GM11168 (cell line): ENCODE measurements around the gene IRF4.

Source experiments
- in situ Hi-C: fragments of 300-500 bp; cut with MboI; formaldehyde crosslinking; loops from one replicate; pipeline ENCODE4 v1.12.0; 2022; ENCODE audit warnings: low sequenced_read_pairs; ENCODE audit not compliant: unreplicated experiment

IRF4 gene

DNA sequence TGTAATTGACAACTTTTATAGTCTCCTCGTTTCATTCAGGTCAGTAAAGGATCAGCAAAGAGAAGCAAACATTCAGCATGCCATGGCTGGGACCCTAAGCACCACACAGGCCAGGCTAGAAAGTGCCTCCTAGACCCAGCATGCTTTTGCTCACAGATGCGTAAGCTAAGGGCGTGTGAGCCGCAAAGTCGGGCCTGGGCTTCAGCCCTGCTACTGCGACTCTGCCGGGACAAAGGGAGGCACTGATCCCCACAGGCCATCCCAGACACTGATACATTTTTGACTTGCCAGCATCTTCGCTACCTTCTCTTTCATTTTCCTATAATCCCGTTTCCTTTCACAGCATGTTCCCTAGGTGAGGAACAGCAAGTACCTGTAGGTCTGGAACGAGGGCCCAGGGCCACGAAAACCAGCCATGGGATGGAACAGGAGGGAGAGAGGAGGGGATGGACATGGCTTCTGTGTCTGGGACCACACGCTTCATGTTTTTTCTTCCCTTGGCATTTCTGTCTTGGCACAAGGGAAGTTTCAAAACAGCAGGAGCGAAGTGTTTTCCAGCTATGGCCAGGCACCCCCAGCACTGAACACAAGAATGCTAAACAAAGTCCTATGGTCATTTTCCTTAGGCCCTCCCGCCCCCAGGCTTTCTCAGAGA is 42.6 kb downstream of the IRF4 start:
- in situ Hi-C loops: no loop called here

DNA sequence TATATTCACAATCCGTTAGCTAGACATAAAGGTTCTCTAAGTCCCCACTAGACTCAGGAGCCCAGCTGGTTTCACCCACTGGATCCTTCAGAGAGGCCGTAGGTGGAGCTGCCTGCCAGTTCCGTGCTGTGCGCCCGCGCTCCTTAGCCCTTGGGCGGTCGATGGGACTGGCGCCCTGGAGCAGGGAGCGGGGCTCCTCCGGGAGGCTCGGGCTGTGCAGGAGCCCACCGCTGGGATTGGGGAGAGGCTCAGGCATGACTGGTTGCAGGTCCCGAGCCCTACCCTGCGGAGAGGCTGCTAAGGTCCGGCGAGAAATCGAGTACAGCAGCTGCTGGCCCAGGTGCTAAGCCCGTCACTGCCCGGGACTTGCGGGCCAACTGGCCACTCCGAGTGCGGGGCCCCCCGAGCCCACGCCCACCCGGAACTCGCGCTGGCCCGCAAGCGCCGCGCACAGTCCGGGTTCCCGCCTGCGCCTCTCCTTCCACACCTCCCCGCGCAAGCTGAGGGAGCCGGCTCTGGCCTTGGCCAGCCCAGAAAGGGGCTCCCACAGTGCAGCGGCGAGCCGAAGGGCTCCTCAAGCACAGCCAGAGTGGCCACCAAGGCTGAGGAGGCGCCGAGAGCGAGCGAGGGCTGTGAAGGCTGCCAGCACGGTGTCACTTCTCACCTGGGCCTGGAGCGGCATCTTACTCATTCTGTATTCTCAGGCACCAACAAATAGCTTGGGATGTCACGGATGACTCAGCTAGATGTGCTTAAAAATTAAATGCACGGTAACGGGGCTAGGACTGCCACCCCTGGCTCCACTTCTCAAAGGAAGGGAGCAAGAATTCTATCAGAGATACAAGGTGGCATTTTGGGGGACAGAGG is 44.1 kb downstream of the IRF4 start:
- in situ Hi-C loops: no loop called here

DNA sequence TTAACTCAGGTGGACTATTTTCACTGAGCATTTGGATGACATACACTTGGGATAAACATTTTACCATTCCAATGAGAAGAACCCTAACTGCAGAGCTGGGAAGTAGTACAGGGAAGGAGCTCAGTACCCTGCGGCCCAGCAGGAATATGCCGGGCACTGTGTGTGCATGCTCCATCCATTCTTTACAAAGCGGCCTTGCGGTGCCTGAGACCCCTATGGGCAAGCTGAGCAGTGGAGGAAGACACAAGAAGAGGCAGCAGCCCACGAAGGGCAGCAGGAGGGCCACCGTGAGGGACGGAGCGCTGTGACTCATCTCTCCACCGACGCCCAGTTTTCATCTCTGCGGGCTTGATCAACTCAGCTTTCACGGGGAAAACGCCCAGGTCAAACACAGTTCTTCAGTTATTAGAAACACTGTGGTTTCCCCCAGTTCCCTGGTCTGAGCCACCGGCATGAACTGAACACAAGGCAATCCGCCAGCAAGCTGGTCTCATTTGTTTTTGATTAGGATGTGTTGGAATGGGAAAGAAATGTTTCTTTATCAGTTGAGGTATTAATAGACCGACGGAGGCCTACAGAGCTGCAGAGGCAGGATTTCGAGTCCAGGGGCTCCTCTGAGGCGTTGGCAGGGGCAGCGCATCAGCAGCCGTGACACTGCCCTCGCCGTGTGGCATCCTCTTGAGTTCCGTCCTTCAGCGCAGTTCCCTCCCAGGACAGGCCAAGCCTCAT is 44.9 kb downstream of the IRF4 start:
- in situ Hi-C loops: no loop called here

DNA sequence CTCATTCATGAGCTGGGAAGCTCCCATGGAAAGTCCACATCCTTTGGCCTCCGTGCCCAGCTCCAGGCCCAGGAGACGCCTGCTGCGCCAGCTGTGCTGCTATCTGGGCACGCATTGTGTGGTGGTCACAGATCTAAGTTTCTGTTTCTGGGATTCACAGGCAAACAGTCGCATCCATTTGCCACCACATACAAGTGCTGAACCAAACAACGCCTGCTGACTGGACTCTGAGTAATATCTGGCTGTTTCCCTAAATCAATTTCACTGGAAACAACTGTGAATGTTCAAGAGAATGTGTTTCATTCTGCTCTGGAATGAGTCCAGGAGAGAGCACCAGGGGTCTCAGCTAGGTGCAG is 45.5 kb downstream of the IRF4 start:
- in situ Hi-C loops: no loop called here

DNA sequence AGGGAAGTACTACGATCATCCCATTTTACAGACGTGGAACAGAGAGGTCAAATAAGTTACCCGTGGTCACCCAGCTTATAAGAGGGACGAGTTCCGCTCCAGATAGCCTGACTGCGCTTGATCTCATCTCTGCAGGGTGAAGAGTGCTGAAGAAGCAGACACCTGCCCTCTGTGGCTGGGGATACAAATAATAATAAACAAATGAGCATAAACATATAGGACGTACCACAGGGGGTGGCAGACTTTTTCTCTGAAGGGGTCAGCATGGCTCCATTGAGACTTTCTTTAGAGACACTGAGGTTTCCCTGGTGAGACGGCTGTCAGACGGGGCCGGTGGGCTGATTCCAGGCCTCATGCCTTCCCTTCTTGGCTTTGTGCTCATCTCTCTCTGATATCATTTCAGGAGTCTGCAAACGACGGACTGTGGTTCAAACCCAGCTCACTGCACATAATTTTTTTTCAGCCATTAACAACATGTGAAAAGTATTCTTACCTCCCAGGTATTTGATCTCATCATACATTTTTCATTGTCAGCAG is 47.1 kb downstream of the IRF4 start:
- in situ Hi-C loops: no loop called here

DNA sequence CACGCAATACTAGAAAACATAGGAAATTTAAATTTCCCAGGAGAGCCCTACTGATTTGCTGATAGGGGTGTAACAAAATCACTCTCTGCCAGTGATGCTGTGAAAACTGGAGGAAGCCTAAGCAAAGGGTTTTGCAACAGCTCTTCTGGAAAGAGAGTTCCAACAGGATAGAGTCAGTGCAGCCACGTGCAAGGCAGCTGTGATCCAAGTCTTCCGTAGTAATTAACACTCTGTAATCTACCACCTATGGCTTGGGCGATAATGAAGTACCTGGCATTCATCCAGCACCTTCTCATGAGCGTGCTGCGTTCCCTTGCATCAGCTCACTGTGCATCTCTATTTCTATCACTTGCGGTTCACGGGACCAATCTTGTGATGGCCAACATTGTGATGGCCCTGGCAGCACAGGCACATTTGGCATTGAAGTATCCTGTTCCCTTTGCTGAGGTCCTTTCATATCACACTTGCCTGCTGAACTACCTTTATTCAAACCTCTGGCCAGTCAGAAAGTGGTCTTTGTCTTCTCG is 48.2 kb downstream of the IRF4 start:
- in situ Hi-C loops: no loop called here

DNA sequence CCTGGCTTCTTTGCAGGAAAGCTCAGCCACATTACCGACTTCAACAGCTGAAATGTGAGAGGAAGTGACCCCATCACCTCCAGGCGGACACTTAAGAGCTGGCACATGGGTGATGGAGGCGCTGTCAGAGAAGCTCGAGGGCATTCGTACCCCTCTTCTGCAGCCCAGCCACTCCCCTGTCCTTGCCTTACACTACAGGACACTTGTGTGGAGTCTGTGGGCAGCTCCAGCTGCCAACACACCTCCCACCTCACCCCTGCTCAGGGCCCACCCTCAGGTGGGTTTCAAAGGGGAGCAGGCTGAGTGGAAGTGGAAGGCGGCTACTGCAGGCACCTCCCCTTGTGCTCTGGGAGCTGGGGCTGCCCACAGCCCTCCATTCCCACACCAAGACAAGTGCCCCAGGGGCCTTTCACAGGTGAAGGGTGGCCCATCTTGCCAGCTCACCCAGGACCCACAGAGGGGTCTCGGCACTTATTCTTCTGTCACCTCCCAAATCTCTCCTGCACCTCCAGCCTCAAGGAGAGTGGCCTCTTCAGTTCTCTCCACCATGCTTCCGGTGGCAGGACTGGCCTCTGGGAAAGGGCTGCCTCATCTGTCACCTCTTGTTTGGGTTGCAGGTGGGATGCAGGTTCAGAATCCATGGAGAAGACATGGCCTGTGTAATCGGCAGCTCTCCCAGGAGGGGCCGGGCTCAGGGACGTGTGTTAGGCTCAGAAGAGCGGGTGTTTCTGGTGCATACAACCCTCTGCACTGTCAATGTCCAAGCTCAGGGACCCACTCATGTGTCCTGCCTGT is 49.8 kb downstream of the IRF4 start:
- in situ Hi-C loops: no loop called here

DNA sequence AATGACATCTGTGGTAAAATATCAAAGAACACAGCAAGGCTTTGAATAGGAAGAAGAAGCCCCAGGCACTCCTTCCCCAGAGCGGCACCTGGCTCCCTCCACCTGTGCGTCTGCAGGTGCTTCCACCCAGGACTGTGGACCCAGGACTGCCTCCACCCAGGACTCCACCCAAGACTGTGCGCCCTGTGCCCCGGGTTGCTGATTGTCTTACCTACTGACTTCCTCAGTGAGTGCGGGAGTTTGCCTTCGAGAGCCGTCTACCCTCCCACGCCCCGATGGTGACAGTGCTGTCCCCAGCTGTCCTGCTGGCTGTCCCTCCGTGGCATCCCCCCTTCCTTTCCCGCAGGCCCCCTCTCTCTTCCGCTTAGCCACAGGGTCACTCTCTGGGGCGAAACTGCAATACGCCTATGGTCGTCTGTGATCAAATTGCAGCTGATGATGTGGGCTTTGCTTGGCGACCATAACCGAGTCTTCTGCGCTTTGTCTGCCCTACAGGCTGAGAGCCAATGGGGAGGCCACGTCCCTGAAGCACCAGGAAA is 52.1 kb downstream of the IRF4 start:
- in situ Hi-C loops: no loop called here

DNA sequence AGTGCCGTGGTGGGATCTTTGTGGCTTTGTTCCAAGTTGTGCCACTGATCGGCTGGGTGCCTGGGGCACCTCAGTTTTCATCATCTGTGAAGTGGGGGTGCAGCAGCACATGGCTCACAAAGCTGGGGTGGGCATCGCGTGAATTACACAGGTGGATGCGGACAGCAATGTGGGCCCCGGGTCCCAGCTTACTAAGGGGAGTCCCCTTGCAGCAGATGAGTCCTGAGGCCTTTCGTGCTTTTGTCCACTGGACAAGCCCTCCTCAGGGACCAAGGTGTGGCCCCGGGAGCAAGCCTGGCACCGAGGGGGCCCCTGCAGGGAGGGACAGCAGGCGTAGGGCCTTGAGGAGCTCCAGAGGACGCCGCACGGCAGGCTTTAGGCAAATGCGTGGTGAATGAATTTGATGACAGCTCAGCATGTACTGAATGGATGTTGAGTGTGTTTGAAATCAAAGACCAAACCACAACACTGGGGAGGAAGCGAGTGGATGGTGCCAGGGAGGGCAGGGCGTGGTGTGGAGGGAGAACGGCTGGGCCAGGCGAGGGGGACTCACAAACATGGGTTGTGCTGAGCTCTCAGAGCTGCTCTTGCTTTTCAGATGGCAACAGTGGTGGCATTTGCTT is 53.2 kb downstream of the IRF4 start:
- in situ Hi-C loops: no loop called here

DNA sequence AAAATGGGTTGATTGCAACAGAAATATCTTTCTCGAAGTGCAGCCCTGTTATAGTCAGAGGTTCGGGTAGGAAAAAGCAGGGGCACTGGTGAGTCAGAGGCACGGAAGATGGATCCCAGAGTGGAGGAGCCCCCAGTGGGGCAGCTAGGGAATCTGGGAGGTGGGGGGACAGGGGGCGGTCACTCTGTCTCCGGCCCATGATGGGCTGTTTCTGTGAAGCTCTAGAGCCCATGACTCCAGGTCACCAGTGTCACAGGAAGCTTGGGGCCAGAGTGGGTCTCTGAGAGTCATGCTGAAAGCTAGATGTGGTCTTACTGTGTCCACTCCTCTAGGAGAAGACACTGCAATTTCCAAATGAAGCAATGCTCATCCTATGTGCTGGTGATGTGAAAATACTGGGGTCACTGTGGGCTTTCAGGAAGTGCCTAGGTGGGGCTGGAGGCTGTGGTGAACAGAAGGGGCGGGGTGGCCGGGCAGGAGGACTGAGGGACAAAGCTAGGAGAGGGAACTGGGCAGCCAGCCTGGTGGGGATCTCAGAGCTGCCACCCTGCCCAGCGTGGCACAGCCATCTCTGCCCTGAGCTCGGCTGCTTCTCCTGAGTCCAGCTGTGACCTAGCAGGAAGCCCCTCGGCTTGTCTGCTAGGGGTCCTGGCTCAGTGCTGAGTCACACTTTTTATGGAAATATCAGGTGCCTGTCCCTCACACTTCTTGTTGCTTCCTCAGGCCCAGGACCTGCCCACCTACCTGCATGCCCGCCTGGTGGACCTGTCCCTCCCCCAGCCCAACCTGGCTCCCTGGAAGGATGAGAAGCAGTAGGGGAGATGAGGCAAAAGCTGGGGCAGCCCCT is 54.2 kb downstream of the IRF4 start:
- in situ Hi-C loops: no loop called here

DNA sequence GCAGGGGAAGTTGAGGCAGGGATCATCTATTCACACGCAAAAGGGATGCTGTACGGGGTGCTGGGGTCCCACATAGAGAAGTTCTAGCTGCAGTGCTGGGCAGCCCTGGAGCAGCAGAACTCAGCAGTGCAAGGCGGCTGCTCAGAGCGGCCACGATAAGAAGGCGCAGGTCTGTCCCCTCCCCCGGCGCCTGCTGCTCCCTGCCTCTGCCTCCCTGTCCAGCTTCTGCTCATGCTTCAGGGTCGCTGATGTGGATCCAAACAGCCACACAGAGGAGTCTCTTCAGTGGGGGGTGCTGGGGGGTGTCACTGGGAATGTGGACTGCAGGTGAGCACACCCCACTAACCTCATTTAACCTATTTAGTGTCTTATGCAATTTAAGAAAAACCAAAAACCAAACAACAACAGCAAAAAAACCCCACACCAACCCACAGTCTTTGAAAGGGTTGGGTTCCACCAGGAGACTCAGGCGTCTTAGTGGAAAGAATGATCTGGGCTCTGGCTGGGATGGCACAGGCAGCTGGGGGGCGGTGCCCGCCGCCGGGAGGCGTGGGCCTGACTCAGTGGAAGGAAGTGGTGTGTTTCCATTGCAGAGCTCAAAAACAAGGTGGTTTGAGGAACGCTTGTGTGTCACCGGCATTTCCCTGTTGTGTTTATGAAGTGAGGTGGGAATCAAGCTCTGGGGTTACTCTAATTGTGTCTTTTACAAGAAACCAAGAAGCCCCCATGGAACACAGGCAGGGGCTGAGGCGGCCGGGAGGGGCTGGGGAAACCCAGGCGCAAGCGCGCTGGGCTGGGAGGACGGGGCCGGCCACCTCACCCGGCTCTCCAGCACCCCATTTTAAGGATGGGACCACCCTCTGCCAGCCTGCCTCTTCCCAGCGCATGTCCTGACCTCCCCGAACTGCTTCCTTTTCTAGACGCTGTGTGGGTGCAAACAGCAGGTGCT is 55.1 kb downstream of the IRF4 start:
- in situ Hi-C loops: no loop called here

DNA sequence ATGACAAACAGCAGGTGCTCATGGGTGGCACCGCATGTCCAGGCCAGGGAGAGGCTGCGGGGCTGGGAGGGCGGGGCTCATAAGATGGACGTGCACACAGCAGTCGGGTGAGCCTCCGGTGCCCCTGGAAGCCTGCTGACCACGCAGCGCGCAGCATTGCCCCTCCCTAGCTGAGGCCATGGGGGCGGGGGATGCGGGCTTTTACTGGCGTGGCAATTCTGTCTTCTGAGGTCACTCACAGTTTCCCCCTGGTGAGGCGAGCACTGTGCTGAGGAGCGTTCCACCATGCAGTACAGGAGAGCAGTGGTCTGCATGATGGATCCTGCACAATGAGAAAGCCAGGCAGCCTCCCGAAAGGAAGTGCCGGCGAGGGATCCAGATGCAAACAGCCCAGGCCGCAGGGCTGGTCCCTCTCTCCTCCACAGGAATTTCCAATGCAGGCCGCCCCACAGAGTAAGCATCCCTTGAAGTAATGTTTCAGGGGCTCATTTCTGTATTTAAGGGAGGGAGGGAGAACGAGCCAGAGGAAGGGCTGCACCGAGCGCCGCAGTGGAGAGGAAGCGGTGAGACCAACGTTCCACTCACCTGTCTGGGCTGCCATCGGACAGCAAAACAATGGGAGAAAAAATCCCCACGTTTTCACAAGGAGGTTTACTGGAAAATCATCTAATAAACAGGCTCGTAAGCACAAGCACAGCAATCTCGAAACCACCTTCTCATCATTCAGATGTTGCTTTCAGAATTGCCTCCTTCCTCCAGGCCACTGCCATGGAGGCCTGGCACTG is 56.0 kb downstream of the IRF4 start:
- in situ Hi-C loops: no loop called here

DNA sequence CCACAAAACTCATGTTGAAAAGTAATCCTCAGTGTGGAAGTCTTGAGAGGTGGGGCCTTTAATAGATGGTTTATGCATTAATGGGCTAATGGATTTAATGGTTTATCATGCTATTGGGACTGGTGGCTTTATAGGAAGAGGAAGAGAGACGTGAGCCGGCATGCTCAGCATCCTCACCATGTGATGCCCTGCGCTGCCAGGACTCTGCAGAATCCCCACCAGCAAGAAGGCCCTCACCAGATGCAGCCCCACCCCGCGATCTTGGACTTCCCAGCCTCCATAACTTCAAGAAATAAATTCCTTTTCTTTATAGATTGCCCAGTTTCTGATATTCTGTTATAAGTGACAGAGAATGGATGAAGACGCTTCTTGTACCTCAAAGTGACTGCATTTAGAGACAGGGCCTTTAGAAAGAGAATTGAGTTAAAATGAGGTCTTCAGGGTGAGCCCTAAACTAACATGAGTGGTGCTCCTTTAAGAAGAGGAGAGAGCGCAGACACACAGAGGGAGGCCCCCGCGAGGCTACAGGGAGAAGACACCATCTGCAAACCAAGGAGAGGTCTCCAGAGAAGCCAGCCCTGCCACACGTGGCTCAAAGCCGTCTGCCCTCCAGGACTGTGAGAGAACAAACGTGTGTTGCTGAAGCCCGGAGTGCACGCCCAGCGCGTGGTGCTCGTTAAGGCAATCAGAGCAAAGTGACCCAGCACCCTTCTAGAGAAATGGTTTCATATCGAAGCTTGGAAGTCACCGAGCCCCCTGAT is 56.9 kb downstream of the IRF4 start:
- in situ Hi-C loops: no loop called here

DNA sequence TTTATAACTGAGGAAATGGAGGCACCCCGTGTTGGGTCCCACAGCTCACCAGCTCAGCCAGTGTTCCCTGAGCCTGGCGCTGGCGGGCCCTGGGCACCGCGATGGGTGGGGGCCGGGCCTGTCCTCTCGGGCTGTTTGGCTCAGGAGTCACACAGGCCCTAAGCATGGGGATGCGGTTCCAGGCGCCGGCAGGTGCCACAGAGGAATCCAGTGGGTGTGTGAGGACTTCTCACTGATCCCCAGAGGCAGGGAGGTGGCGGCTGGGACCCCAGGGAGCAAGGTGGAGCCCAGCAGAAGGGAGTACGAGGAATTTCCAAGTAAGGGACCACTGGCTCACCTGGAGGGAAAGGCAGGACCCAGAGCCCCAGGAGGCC is 57.5 kb downstream of the IRF4 start:
- in situ Hi-C loops: no loop called here

DNA sequence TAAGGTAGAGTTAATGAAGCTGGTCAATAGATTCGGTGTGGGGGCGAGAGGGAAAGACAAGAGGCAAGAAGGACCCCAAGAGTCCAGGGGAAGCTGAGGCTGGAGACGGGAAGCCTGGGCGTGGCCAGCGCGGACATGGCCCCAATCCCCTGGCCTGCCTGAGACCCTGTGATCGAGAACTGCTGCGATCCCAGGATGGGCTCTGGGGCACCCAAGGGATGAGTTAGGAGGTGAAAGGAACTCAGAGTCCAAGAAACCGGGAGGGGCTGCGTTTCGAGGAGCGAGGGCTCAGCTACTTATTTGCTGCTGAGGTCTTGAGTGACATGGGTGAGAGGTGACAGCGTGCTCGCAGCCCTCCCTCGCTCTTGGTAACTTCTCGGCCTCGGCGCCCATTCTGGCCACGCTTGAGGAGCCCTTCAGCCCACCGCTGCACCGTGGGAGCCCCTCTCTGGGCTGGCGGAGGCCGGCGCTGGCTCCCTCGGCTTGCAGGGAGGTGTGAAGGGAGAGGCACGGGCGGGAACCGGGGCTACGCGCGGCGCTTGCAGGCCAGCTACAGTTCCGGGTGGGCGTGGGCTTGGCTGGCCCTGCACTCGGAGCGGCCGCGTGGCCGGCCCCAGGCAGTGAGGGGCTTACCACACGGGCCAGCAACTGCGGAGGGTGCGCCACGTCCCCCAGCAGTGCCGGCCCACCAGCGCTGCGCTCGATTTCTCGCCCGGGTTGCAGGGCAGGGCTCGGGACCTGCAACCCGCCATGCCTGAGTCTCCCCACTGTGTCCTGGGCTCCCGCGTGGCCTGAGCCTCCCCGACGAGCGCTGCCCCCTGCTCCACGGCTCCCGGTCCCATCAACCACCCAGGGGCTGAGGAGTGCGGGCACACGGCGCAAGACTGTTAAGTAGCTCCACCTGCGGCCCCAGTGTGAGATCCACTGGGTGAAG is 58.2 kb downstream of the IRF4 start:
- in situ Hi-C loops: no loop called here
